Inflammatory macrophage treated with lipopolysaccharide for 1 hour (primary cell): ENCODE data around the gene ZNF304.
"Not testable (repeated sequence)": the region's sequence is repeated elsewhere in the genome, so short reads cannot be mapped to it uniquely, and the experiment has no call there.

Experiments used
- DNase-seq, 2 donors: peaks; one replicate each; pipeline ENCODE4 v3.0.0-alpha.2; 2020 to 2022

Gene ZNF304

GRCh38 chr19:57362997-57363687 lies 12.1 kb downstream of the ZNF304 start, which contains the start of the genes TRAPPC2B and ZNF547:
Gene TRAPPC2B, plus strand, starts transcription at chr19:57363551. Its CDS starts 1,283 bp downstream, at chr19:57364834.
Gene ZNF547, plus strand, starts transcription at chr19:57363551. Its CDS starts 5,005 bp downstream, at chr19:57368556.
- DNase-seq: peak; percentile 99 to 100

DNA sequence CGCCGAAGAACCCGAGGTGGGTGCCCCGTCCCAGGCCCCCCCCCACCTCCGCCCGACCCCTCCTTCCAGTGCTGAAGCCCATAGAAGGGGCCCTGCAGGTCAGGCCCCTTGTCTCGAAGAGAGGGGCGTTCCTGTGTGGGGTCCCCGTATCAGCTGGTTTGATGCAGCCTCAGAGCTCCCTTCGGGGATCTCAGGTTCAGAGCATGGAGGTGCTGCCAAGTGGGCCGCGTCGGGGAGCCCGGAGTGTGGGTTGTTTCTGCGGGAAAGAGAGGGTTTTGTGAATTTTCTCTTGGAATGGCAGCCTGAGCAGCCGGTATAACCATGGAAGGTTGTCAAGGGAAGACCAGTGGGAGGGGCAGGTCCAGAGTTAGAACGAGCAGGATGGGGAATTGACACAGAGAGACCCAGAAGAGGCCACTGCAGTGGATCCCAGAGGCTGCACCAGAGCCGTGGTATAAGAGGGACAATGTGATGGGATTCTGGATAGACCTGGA lies 12.7 kb downstream of the ZNF304 start:
- DNase-seq: no peak

DNA sequence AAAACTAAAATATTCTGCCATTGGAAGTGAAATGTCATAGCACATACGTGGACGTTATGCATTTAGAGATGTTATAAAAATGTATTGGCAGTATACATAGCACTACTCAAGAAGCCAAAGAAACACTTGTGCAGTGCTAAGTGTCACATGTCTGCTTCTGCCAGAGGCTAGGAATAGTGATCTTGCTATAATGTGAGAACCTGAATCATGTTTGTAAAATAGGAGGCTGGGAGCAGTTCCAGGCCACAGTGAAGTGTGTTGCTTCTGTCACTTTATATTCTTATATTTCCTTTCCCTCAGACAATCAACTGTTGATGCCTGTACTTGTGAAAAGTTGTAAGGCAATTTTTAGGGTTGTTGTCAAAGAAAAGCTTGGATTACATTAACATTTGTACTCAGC lies 15.7 kb downstream of the ZNF304 start:
- DNase-seq: no peak

GRCh38 chr19:57374179-57374578 lies 23.1 kb downstream of the ZNF304 start:
- DNase-seq: no peak

DNA sequence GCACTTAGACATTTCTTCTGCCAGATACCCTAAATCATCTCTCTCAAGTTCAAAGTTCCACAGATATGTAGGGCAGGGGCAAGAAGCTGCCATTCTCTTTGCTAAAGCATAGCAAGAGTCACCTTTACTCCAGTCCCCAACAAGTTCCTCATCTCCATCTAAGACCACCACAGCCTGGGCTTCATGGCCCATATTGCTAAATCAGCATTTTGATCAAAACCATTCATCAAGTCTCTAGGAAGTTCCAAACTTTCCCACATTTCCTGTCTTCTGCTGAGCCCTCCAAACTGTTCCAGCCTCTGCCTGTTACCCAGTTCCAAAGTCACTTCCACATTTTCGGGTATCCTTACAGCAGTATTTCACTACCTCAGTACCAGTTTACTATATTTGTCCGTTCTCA lies 23.6 kb downstream of the ZNF304 start:
- DNase-seq: not testable (repeated sequence)

DNA sequence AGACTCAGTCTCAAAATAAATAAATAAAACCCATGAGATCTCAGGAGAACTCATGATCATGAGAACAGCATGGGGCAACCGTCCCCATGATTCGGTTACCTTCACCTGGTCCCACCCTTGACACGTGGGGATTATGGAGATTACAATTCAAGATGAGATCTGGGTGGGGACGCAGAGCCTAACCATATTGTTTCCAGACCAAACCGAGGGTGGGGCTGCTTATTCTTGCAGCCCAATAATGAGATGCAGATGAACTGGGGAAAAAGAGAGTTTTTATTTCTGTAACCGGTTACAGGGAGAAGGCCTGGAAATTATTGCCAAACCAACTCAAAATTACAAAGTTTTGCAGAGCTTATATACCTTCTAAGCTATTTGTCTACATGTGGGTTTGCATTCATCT lies 25.1 kb downstream of the ZNF304 start:
- DNase-seq: no peak

- no peak for DNase-seq
Observed at GRCh38 chr19:57377498-57378146, 26.6 kb downstream of the ZNF304 start.

DNA sequence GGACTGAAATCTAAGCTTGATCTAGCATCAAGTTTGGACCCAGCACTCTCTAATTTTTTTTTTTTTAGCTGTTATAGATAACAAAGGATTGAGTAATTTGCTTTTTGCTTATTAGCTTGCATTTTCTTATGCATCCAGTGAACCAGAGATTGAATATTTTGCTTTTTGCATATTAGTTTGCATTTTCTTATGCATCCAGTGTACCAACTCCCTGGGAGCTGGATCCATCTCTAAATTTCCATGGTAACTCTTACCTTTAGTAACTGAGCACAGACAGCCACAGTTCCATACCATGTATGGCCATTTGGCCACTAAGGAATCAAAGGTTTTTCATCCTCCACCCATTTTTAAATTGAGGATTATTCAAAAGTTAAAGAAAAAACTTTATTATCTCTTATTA lies 29.9 kb downstream of the ZNF304 start:
- DNase-seq: no peak

GRCh38 chr19:57382806-57383488 lies 31.9 kb downstream of the ZNF304 start:
- no peak for DNase-seq

DNA sequence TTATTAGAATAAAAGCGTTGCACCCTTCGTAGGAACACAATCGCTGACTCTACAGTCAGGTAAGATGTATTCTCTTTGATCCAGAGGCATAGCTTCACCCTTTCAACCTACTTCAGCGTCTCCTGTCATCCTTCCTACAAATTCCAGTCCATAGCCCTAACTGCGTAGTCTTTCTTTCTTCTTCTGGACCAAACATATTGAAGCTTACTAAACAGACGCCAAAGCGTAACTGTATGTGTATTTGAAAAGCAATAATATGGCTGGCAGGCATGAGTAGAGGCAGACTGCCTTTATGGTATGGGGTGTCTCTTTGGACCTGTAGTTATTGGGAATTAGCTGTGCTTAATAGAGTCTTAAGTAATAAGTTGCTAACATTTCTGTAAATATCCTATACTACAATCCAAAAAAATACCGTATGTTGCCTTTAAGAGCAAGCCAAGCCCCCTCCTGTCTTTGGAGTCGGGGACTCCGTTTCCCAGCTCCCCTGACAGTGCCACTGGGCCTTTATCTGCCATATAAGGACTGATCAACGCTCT lies 38.2 kb downstream of the ZNF304 start:
- DNase-seq: no peak

GRCh38 chr19:57389730-57390598 lies 38.9 kb downstream of the ZNF304 start, which contains the start of gene ZNF548:
Gene ZNF548, plus strand, starts transcription at chr19:57389854. Its CDS starts 246 bp downstream, at chr19:57390100.
- peak; percentile 97 to 98 for DNase-seq

DNA sequence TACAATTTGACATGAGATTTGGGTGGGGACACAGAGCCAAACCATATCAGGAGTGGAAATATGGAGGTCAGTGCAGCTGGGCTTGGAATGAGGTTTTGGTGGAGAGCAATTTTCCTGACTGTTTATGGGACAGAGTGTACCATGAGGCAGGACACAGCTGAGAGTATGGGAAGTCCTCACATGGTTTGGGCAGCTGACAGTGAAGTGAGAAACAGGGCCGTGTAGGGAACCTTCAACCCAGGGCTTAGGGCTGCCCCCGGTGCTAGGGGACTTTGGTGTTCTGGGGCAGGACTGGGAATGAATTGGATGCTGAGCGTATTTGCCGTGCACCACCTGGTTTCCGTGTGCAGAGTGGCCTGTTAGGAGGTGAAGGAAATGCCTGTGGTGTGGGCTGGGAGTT lies 44.6 kb downstream of the ZNF304 start:
- DNase-seq: no peak

DNA sequence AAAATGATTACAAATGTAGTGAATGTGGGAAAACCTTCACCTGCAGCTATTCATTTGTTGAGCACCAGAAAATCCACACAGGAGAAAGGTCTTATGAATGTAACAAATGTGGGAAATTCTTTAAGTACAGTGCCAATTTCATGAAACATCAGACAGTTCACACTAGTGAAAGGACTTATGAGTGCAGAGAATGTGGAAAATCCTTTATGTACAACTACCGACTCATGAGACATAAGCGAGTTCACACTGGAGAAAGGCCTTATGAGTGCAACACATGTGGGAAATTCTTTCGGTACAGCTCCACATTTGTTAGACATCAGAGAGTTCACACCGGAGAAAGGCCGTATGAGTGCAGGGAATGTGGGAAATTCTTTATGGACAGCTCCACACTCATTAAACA lies 47.8 kb downstream of the ZNF304 start:
- no peak for DNase-seq

DNA sequence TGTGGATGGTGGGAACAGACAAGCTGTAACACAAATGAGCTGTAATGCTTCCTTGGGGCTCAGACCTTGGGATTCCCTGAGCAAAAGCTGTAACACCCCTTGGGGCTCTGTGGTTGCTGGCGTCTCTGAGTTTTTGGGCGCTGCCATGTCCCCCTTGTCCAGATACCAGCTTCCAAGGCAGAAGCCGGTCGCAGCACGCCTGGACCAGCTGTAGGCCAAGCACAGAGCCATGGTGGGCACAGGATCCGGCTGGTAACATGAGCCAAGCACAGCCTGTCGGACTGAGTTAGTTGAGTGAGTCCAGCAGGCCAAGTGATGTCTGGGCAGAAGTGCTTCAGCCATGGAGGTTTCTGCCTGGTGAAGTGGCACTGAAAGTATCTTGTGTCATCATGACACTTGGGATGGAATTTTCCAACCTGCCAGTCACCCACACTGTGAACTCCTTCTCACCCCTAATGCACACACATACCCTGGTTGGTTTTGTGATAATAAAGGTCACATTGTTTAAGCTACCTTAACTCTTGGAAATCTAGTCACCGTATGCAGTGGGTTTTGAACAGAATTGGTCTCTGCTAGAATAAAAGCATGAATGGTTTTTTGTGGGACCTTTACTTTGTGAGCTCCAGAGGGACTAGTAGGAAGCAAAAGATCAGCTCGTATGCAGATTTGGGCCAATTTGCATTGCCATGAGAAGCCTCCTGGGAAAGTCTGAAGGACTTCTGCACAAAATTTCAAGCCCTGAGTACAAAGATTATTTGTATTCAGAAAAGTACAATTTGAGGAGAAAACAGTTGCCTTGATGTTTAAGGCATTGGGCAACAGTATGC lies 52.9 kb downstream of the ZNF304 start:
- no peak for DNase-seq

- peak; percentile 18 to 47 for DNase-seq
Observed at GRCh38 chr19:57406516-57407123, 55.5 kb downstream of the ZNF304 start.
